Naive B cell (primary cell): ENCODE data around the gene LMX1A. TPM values are rescaled to one million over a fixed set of nuclear protein-coding genes. Genes with fewer than 3 reads are reported as not detected.

Experiments used
- ATAC-seq, 2 donors: fragments of 150-1000 bp; cut with Tn5 transposase; 2 replicates each; pipeline ENCODE4 v1.10.0; 2021; ENCODE audit warnings: low read depth in 2 of 2, mild to moderate bottlenecking in 2 of 2, moderate library complexity in 2 of 2
- DNase-seq: peaks from one replicate; pipeline ENCODE4 v3.0.0; 2022
- H3K27ac Mint-ChIP-seq, 6 donors: one replicate each; pipeline ENCODE4 v1.8.0; 2020 to 2022; ENCODE audit warnings: mild to moderate bottlenecking in 6 of 6, mixed read lengths in 6 of 6, moderate library complexity in 5 of 6, inconsistent platforms in 2 of 6
- H3K27me3 Mint-ChIP-seq, 3 donors: one replicate each; pipeline ENCODE4 v1.8.0; 2021 to 2022; ENCODE audit warnings: mixed read lengths in 3 of 3, mild to moderate bottlenecking in 1 of 3
- H3K36me3 Mint-ChIP-seq, 2 donors: one replicate each; pipeline ENCODE4 v1.8.0; 2020 to 2022; ENCODE audit warnings: mixed read lengths in 2 of 2, inconsistent platforms in 1 of 2, mild to moderate bottlenecking in 1 of 2
- H3K4me1 Mint-ChIP-seq, 3 donors: one replicate each; pipeline ENCODE4 v1.8.0; 2020 to 2022; ENCODE audit warnings: mixed read lengths in 3 of 3, inconsistent platforms in 1 of 3, mild to moderate bottlenecking in 1 of 3, moderate library complexity in 1 of 3
- H3K4me3 Mint-ChIP-seq, 8 donors: one replicate each; pipeline ENCODE4 v1.8.0; 2020 to 2022; ENCODE audit warnings: mild to moderate bottlenecking in 8 of 8, mixed read lengths in 8 of 8, moderate library complexity in 8 of 8, inconsistent platforms in 2 of 8
- H3K9me3 Mint-ChIP-seq, 7 donors: one replicate each; pipeline ENCODE4 v1.8.0; 2020 to 2022; ENCODE audit warnings: mixed read lengths in 7 of 7, mild to moderate bottlenecking in 5 of 7, inconsistent platforms in 2 of 7, moderate library complexity in 1 of 7
- polyA plus RNA-seq, 6 donors: library from polyadenylated mRNA; unstranded; fragments of 300-500 nt; fragmentation: Illumina TruSeq; gene quantifications; one replicate each; pipeline ENCODE4 v1.2.3, GENCODE V29; 2021; ENCODE audit warnings: low read depth in 6 of 6

LMX1A gene
- polyA plus RNA-seq, 6 donors from 2014 or later: not detected

DNA sequence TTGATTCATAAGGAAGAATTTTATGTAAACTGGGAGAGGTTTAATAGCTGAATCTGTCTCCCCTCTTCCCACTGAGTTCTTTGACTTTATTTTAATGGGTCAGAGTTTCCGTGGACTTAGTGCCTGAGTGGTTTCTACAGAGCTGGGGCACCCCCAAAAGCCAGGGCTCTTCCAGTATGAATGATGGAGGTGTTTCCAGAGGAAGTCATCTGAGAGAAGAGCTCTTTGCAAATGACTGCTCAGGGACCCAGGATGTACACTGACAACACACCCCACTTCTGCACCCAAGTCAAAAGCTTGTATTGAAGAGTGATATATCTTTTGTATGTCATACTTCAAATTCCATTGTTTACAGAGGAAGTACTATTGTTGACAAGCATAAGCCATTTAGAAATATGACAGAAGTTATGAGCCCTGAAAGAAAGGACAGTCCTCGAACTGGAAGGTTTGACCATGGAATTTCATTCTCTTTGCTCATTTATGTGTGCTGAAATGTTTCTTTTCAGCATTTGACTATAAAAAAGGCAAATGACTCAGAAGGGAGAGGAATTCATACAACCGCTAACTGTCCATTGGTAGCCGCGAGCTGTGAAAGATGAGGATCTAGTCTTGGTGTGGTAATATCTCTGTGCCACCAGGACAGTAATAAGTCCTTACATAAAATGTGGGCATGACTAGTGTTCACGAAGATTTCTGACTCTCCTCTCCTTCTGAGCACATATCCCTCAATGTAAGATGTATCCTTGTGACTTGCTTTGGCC, 25.4 kb upstream of the LMX1A start:
- Mint-ChIP-seq H3K4me1 (peaks cover 3 to 4% (median 3%) of the 10 kb centered on the region in 3 donors), H3K4me3 (no peak overlapping the region), H3K36me3 (no peaks in the 10 kb centered on the region), H3K27me3 (peaks cover 55 to 82% (median 72%) of the 10 kb centered on the region in 3 donors), H3K9me3 (peaks cover 0 to 5% (median 0%) of the 10 kb centered on the region in 7 donors), H3K27ac (no peak overlapping the region)
- no peak for ATAC-seq
- DNase-seq: no peak

DNA sequence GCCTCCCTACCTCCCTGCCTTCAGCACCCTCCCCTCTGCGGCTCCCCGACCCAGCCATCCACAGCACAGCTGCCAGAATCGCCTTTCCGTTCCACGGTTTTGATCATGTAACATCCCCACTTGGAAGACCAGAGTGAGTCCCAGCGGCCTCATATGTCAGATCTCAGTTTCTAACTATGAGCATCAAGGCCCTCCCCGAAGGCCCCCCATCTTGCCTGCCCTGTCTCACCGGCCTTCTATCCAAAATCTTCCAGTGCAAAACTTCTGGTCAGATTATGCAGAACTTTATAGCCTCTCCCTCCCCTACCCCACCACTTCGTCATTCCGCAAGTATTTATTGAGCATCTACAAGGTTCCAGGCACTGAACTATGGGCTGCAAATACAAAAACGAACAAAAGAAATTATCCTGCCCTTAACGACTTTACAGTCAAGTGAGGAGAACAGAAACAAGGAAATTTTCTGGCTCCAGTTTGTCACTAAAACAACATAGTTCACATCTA, 20.3 kb upstream of the LMX1A start:
- DNase-seq: no peak
- peak overlapping the region; percentile 0 to 81 (median 74) for H3K4me3 Mint-ChIP-seq
- peaks cover 54 to 79% (median 73%) of the 10 kb centered on the region in 3 donors for H3K27me3 Mint-ChIP-seq
- H3K9me3 Mint-ChIP-seq: peaks cover 0 to 6% (median 0%) of the 10 kb centered on the region in 7 donors
- H3K4me1 Mint-ChIP-seq: peaks cover 15 to 21% (median 16%) of the 10 kb centered on the region in 3 donors
- ATAC-seq: no peak
- no peaks in the 10 kb centered on the region for H3K36me3 Mint-ChIP-seq
- H3K27ac Mint-ChIP-seq: no peak overlapping the region

DNA sequence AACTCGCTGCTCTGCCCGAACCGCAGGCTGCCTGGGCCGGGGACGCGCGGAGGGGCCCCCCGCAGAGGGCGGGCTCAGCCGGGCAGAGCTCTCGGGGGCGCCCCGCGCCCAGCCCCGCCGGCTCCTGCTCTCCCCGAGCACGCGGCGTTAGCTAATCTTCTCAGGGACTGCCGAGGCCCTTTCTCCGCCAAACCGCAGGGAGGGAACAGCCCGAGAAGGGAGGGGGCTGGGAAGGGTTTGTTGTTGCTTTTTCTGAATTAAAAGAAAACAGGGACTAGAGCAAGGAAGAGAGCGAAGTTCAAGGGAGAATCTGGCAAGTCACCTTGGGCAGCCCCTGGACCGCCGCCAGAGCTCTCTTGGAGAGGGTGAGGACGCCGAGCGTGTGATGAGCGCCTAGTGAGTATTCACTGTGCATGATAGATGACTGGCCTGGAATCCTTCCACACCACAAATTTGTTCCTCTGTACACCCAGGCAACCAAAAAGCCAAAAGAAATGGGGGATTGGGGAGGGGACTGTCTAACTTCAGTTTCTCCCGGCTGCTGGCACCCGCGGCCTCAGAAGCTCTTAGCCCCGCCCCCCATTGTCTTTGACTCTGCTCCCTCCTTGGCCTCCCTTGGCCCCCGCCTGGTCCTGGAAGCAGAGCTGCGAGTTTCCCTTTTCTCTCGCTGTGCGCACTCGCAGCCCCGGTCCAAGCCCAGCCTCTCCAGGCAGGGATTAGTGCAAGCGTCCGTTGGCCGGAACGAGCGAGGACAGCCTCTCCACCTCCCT, 19.7 kb upstream of the LMX1A start:
- H3K27ac Mint-ChIP-seq: no peak overlapping the region
- no peak for DNase-seq
- H3K4me3 Mint-ChIP-seq: peak overlapping the region; percentile 0 to 81 (median 76)
- H3K4me1 Mint-ChIP-seq: peaks cover 16 to 23% (median 18%) of the 10 kb centered on the region in 3 donors
- ATAC-seq: peak; percentile 25 to 27
- peaks cover 0 to 6% (median 0%) of the 10 kb centered on the region in 7 donors for H3K9me3 Mint-ChIP-seq
- H3K36me3 Mint-ChIP-seq: no peaks in the 10 kb centered on the region
- H3K27me3 Mint-ChIP-seq: peaks cover 55 to 79% (median 75%) of the 10 kb centered on the region in 3 donors

DNA sequence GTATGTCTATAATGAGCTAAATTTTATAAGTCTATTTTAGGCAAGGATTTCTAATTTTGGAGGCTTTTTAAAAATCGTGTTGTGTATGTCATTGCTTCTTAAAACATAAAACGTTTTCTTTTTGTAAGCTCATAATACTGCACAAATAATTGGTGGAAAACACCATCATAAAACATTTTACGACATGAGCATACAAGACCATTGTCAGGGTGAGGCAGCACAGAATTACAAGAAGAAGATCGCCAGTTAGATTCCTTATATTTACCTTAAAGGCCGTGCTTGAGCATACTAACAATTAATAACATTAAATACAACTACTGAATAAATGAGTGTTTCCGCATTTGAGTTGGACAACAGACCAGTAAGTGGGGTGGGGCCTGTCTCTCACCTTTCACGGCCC, 19.1 kb upstream of the LMX1A start:
- Mint-ChIP-seq H3K27me3 (peaks cover 57 to 79% (median 75%) of the 10 kb centered on the region in 3 donors), H3K9me3 (peaks cover 0 to 6% (median 0%) of the 10 kb centered on the region in 7 donors), H3K4me1 (peaks cover 16 to 23% (median 18%) of the 10 kb centered on the region in 3 donors), H3K4me3 (peak overlapping the region in 2 of 8 donors; percentile 76 to 77), H3K36me3 (no peaks in the 10 kb centered on the region), H3K27ac (no peak overlapping the region)
- no peak for DNase-seq
- ATAC-seq: no peak

DNA sequence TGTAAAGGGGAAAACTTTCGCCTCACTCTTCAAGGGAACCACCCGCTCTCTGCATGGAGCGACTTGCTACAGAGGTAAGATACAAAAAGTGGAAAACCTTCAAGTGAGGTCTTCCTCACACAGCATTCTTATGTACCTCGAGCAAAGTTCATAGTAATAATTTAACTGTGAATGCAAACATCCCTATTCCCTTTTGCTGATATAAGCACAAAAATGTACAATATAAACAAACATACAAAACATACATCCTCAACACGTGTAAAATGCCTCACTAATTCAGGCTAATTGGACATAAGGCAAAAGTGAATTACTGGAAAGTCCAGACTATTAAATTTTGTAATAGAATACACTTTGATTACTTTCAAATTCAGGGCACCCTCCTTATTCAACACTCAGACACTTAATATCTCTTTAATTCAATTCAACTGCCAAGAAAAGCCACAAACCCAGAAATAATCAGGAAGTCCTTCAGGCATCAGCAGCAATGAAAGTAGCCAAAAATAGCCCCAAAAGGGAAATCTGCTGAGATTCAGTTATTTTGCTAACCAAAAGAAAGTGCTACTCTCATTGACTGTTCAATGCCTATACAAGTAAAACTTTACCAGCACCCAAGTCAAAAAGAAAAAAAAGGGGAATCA, 15.2 kb upstream of the LMX1A start:
- Mint-ChIP-seq H3K27me3 (peaks cover 70 to 84% (median 83%) of the 10 kb centered on the region in 3 donors), H3K4me1 (peaks cover 11 to 17% (median 12%) of the 10 kb centered on the region in 3 donors), H3K36me3 (peaks cover 0 to 5% of the 10 kb centered on the region in 2 donors), H3K9me3 (no peaks in the 10 kb centered on the region), H3K4me3 (no peak overlapping the region), H3K27ac (peak overlapping the region in 1 of 6 donors; percentile 11)
- DNase-seq (no peak), ATAC-seq (no peak)

DNA sequence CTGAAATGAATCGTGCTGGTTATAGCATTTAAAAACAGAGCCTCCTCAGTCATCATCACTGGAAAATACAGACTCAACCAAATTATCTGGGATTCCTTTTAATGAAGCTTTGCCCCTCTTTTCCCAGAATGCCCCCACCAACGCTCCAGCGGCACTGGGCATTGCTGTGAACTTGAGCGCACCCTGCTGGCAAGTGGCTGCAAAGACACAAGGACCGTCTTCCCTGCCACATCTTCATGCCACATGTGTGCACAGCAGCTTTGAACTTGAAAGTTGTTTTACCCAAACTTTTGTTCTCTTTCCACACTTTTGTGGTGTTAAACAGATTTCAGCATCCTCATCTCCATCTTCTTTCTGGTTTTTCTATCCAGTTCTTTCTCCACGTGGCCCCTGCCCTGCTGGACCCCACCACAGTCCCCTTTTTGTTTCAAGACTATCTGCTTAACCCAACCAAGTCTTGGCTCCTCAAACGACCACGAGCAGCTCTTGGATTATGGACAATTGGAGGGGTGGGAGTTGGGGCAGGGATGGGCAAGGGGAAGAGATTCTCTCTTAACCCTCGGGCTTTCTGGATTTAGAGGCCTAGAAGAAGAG, 12.8 kb upstream of the LMX1A start:
- no peaks in the 10 kb centered on the region for H3K9me3 Mint-ChIP-seq
- DNase-seq: peak; percentile 24
- peak in 1 of 2 donors; percentile 33 for ATAC-seq
- H3K4me3 Mint-ChIP-seq: no peak overlapping the region
- H3K27ac Mint-ChIP-seq: peak overlapping the region in 1 of 6 donors; percentile 26
- peaks cover 0 to 5% (median 4%) of the 10 kb centered on the region in 3 donors for H3K4me1 Mint-ChIP-seq
- H3K27me3 Mint-ChIP-seq: peaks cover 74 to 81% (median 81%) of the 10 kb centered on the region in 3 donors
- H3K36me3 Mint-ChIP-seq: peaks cover 0 to 5% of the 10 kb centered on the region in 2 donors

DNA sequence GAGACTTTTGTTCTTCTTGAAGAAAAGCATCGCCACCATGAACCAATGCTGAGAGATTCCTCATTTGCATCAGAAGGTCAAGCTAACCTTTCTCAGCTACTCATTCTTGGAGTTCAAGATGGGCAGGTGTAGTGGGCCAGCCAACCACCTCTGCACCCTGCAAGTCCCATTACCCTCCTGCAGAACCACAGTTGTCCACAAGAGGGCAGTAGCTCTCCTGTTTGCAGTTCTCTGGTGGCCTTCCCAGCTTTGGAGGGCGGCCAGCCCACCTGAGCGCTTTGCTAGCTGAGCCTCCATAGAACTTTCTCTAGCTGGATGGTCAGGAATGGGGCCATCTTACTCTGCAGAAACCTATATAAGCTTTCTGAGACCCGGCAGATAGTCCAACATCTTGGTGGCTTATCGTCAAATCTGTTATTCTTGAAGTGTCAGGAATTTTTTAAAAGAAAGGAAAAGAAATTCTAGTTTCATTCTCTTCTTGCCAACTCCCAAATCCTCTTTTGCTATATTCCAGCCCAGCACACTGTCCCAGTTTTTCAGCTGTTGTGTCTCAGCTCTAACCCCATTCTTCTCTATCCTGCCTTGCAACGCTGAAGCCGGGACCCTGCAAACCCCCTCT, 11.0 kb upstream of the LMX1A start:
- DNase-seq: peak; percentile 60
- peak; percentile 49 to 56 for ATAC-seq
- peaks cover 0 to 5% (median 4%) of the 10 kb centered on the region in 3 donors for H3K4me1 Mint-ChIP-seq
- H3K27me3 Mint-ChIP-seq: peaks cover 73 to 76% (median 74%) of the 10 kb centered on the region in 3 donors
- H3K9me3 Mint-ChIP-seq: no peaks in the 10 kb centered on the region
- H3K27ac Mint-ChIP-seq: no peak overlapping the region
- no peak overlapping the region for H3K4me3 Mint-ChIP-seq
- peaks cover 0 to 5% of the 10 kb centered on the region in 2 donors for H3K36me3 Mint-ChIP-seq

DNA sequence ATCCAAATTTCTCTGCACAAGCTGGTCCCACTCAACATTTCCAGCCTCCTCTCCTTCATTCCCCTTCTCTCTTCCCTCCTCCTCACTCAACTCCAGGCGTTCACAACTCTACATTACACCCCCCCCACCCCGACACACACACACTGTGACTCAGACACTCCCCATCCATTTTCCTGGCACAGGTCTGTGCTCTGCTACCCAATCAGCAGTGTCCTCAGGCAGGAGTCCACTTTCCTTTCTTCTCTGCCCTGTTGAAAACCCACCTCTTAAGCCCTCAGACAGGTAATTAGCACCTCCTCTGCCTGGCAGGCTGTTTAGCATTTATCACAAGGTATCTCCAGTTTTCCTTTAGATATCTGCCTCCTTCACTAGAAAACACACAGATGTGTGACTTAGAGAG, 8.8 kb upstream of the LMX1A start:
- no peaks in the 10 kb centered on the region for H3K4me1 Mint-ChIP-seq
- peaks cover 72 to 73% (median 73%) of the 10 kb centered on the region in 3 donors for H3K27me3 Mint-ChIP-seq
- no peak overlapping the region for H3K4me3 Mint-ChIP-seq
- H3K27ac Mint-ChIP-seq: no peak overlapping the region
- ATAC-seq (no peak), DNase-seq (no peak)
- H3K9me3 Mint-ChIP-seq: no peaks in the 10 kb centered on the region
- H3K36me3 Mint-ChIP-seq: peaks cover 0 to 2% of the 10 kb centered on the region in 2 donors

DNA sequence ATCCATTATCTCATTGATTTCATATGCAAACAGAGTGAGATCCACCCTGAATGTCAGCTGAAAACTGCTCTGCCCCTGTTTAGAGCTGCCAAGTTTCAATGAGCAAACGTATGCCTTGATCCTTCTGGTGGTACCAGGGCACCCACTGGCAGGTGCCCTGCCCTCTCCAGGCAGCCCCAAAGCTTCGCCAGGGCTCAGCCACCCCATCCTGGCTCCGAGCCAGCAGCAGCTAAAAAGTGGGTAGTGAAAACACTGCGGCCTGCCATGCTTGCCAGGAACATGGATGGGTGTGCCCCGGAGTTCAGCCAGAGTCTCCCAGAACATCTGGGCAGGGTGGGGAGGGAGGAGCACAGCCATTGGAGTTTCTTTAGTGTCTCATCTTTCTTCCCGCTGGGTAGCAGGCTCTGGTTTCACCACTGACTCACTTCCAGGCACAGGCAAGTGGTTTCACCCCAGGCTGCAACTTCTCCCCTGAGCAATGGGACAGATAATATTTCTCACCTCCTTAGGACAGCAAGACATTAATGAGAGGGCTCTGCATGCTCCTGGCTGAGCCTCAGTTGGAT, 8.1 kb upstream of the LMX1A start:
- Mint-ChIP-seq H3K4me1 (no peaks in the 10 kb centered on the region), H3K4me3 (no peak overlapping the region), H3K27ac (no peak overlapping the region), H3K9me3 (no peaks in the 10 kb centered on the region), H3K27me3 (peaks cover 73 to 74% (median 74%) of the 10 kb centered on the region in 3 donors), H3K36me3 (no peaks in the 10 kb centered on the region)
- no peak for DNase-seq
- ATAC-seq: no peak

DNA sequence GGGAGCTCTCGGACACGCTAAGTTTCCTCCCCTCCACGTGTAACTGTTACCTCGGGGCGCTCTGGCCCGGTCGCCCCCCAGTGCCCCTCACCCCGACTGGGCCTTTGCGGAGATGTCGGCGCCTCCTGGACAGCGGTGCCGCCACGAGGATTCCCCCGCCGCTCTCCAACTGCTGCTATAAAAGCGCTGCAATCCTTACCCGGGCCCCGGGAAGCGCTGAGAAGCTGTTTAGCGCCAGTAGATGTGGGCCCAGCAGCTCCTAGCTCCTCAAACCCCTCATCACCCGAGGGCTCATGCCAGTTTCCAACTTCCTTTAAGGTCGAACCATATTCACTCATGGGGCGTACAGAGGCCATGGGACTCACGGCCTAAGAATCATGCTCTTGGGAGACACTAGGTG, 361 bp upstream of the LMX1A start:
- ATAC-seq (no peak), DNase-seq (no peak)
- H3K27me3 Mint-ChIP-seq: peaks cover 69 to 92% (median 88%) of the 10 kb centered on the region in 3 donors
- no peak overlapping the region for H3K27ac Mint-ChIP-seq
- H3K36me3 Mint-ChIP-seq: no peaks in the 10 kb centered on the region
- H3K4me3 Mint-ChIP-seq: no peak overlapping the region
- H3K9me3 Mint-ChIP-seq: no peaks in the 10 kb centered on the region
- peaks cover 0 to 19% (median 10%) of the 10 kb centered on the region in 3 donors for H3K4me1 Mint-ChIP-seq

DNA sequence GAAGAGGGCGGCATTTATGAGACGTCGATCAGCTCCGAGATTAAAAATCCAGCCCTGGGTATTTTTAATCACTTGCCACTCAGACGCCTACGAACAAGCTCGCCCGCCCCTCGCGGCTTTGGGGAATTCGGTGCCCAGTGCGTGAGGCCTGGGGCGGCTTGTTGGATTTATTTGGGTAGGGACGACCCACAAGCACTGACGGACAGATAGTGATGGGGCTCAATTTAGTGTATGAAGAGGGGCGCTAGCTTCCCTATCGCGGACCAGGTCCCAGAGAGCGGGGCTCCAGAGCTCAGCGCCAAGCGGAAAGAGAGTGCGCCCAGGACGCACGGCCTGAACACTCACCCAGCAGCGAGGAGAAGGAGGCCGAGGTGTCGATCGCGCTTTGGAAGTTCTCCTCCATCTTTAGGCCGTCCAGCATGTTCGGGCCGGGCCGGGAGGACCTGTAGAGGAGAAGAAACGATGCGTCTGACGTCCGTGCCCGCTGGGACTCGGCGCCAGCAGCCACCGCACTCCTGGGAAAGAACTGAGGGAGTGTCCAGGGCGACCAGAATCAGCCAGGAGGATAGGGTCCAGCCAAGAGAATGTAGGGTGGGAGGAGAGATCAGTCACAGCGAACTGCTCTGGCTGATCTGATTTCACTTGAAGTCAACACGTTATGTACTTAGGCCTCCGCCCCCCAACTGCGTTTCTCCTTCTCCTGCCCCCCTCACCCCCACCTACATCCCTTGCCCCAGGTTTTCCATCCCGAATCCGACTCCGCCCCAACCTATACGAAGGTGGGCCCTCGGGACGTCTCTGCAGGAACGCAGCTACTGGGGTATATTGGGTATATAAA, 1.2 kb downstream of the LMX1A start:
- peak overlapping the region in 1 of 6 donors; percentile 27 for H3K27ac Mint-ChIP-seq
- no peak for DNase-seq
- no peaks in the 10 kb centered on the region for H3K36me3 Mint-ChIP-seq
- no peaks in the 10 kb centered on the region for H3K9me3 Mint-ChIP-seq
- ATAC-seq: no peak
- peaks cover 71 to 88% (median 87%) of the 10 kb centered on the region in 3 donors for H3K27me3 Mint-ChIP-seq
- peaks cover 0 to 19% (median 13%) of the 10 kb centered on the region in 3 donors for H3K4me1 Mint-ChIP-seq
- H3K4me3 Mint-ChIP-seq: peak overlapping the region in 1 of 8 donors; percentile 42
